ENCODE results near the gene CACNA2D3.

GRCh38 chr3:54955496-54955895 is 833.1 kb downstream of the CACNA2D3 start:
- TF ChIP-seq CTCF (IDR thresholded peaks at IDR 0.05) (no peak), POLR2AphosphoS5 (IDR thresholded peaks at IDR 0.05) (no peak), POLR2A (IDR thresholded peaks at IDR 0.05) (no peak)

Data from upper lobe of left lung (tissue), 4 donors.